Fibroblast of mammary gland (primary cell): ENCODE measurements around the gene DCUN1D3.

Experiments used
- DNase-seq: peaks from one replicate; pipeline ENCODE4 v3.0.0-alpha.2; 2010; ENCODE audit warnings: low read depth
- H3K4me3 ChIP-seq: 2 replicates; pipeline ENCODE4 v1.5.1; 2011; ENCODE audit warnings: low read depth, mild to moderate bottlenecking, low read length, moderate library complexity; ENCODE audit not compliant: control insufficient read depth
- CTCF ChIP-seq: conservative IDR thresholded peaks from 2 replicates; pipeline ENCODE4 v1.5.1; 2011; ENCODE audit warnings: low read depth, low read length, inconsistent platforms; ENCODE audit not compliant: control insufficient read depth, insufficient read depth

DCUN1D3 gene

GRCh38 chr16:20859229-20859628, 40.9 kb downstream of the DCUN1D3 start:
- no peak for TF ChIP-seq CTCF
- no peak overlapping the region for H3K4me3 ChIP-seq
- no peak for DNase-seq

GRCh38 chr16:20857281-20857680, 42.9 kb downstream of the DCUN1D3 start:
- no peak for TF ChIP-seq CTCF
- no peak overlapping the region for H3K4me3 ChIP-seq
- no peak for DNase-seq

DNA sequence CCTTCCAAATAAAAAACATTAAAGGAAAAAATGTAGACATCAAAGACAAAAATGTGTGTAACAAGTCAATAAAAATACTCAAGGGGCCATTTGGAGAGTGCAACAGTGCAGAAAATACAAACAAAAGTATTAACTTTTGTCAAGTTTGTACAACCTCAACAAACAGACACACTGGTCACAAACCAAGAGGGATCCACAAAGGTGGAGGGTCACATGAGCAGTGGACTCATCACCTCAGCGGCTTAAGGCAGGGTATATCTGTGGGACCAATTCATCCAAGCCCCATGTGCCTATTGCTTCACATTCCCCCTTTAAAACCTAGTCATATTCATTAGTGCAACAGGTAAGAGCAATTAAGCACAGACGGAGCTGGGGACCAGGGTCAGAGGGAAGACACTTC, 45.2 kb downstream of the DCUN1D3 start:
- no peak for TF ChIP-seq CTCF
- DNase-seq, result no peak

DNA sequence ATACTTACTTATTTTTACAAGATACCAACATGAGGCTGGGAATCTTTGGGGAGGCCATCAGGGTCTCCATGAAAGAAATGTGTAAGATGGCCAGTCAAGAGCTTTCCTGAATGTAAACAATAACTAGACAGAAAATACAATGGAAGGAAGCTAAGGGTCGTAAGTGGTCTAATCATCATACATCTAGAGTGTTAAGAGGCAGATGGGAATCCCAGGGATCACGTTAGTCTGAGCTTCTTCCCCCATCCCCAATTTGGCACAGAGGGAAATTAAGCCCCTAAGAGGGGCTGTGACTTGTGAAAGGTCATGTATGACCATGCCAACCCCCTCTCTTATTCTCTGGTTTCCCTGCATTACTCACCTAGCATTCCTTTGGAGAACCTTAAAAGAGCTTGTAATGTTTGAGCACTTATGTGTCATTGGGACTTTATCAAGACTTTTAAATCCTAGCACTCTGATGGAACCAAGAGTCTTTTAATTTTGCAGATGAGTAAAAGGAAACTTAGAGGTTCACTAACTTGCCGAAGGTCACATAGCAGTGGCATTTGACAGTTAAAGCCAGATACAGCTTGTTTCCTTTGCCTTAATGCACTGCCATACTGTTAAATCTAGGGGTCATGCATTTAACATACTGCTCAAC, 46.1 kb downstream of the DCUN1D3 start:
- no peak for TF ChIP-seq CTCF
- no peak overlapping the region for H3K4me3 ChIP-seq
- DNase-seq, result no peak

More for the DNA sequence above, 45.2 kb downstream of the DCUN1D3 start:
- H3K4me3 ChIP-seq, result no peak overlapping the region

GRCh38 chr16:20853143-20853542, 47.0 kb downstream of the DCUN1D3 start:
- TF ChIP-seq CTCF, result no peak
- no peak overlapping the region for H3K4me3 ChIP-seq
- no peak for DNase-seq

- TF ChIP-seq CTCF, result no peak
- DNase-seq, result peak; percentile 97
- no peak overlapping the region for H3K4me3 ChIP-seq
These were observed 48.6 kb downstream of the DCUN1D3 start for GRCh38 chr16:20851601-20852000.

DNA sequence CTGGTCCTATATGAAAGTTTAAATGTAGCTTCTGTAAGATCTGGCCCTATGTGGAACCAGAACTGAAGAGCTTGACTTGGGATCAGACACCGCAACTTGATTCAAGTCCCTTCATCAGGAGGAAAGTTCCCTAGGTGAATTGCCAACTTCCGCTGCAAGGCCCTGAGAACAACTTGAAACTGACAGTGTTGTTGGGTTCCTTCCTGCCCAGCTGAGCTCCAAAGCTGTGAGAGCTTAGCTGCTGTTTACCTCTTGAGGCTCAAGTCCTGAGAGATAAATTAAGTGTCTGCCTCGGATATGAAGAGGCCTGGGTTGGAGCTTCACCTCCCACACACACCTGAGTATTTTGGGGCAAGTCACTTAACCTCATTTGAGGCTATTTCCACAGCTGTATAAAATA, 49.2 kb downstream of the DCUN1D3 start:
- TF ChIP-seq CTCF, result no peak
- no peak overlapping the region for H3K4me3 ChIP-seq
- peak; percentile 33 for DNase-seq
